BE2C (cell line): ENCODE results near the gene MTMR4.

Source experiments
- DNase-seq: peaks from one replicate; pipeline ENCODE4 v3.0.0-alpha.2; 2020
- H3K27me3 ChIP-seq: fragments of 250-450 bp; sonication (Bioruptor Pico); 2 replicates; pipeline ENCODE4 v1.5.1; 2020; ENCODE audit warnings: mild to moderate bottlenecking
- H3K36me3 ChIP-seq: fragments of 250-450 bp; sonication (Bioruptor Pico); 2 replicates; pipeline ENCODE4 v1.5.1; 2020; ENCODE audit warnings: mild to moderate bottlenecking
- H3K4me1 ChIP-seq: fragments of 250-450 bp; sonication (Bioruptor Pico); 2 replicates; pipeline ENCODE4 v1.5.1; 2020
- H3K4me3 ChIP-seq: 2 replicates; pipeline ENCODE4 v1.5.1; 2011; ENCODE audit warnings: low read depth, low read length
- H3K9me3 ChIP-seq: fragments of 250-450 bp; sonication (Bioruptor Pico); 2 replicates; pipeline ENCODE4 v1.5.1; 2020
- CTCF ChIP-seq: IDR thresholded peaks from 2 replicates; pipeline ENCODE4 v1.5.1; 2012; ENCODE audit warnings: mild to moderate bottlenecking, low read depth, low read length

MTMR4 gene

GRCh38 chr17:58493506-58493905, 20.9 kb downstream of the MTMR4 start:
- Histone ChIP-seq H3K36me3 (peaks cover 70% of the 10 kb centered on the region), H3K4me3 (no peak overlapping the region), H3K9me3 (no peaks in the 10 kb centered on the region), H3K4me1 (no peaks in the 10 kb centered on the region), H3K27me3 (no peaks in the 10 kb centered on the region)
- no peak for TF ChIP-seq CTCF
- DNase-seq, result no peak

GRCh38 chr17:58492238-58493121, 22.0 kb downstream of the MTMR4 start:
- no peaks in the 10 kb centered on the region for H3K27me3 ChIP-seq
- no peak overlapping the region for H3K4me3 ChIP-seq
- DNase-seq, result no peak
- H3K9me3 ChIP-seq, result no peaks in the 10 kb centered on the region
- no peaks in the 10 kb centered on the region for H3K4me1 ChIP-seq
- H3K36me3 ChIP-seq, result peaks cover 70% of the 10 kb centered on the region
- TF ChIP-seq CTCF, result no peak

GRCh38 chr17:58491510-58492045, 22.9 kb downstream of the MTMR4 start:
- TF ChIP-seq CTCF, result no peak
- H3K4me1 ChIP-seq, result no peaks in the 10 kb centered on the region
- no peak for DNase-seq
- H3K4me3 ChIP-seq, result no peak overlapping the region
- H3K36me3 ChIP-seq, result peaks cover 63% of the 10 kb centered on the region
- no peaks in the 10 kb centered on the region for H3K27me3 ChIP-seq
- no peaks in the 10 kb centered on the region for H3K9me3 ChIP-seq

- H3K4me1 ChIP-seq, result no peaks in the 10 kb centered on the region
- H3K36me3 ChIP-seq, result peaks cover 38% of the 10 kb centered on the region
- H3K27me3 ChIP-seq, result peaks cover 3% of the 10 kb centered on the region
- no peak for TF ChIP-seq CTCF
- no peak for DNase-seq
- no peak overlapping the region for H3K4me3 ChIP-seq
- no peaks in the 10 kb centered on the region for H3K9me3 ChIP-seq
Observed at GRCh38 chr17:58488428-58488890, 26.0 kb downstream of the MTMR4 start.

- Histone ChIP-seq H3K4me1 (no peaks in the 10 kb centered on the region), H3K36me3 (peaks cover 31% of the 10 kb centered on the region), H3K27me3 (peaks cover 8% of the 10 kb centered on the region), H3K9me3 (no peaks in the 10 kb centered on the region), H3K4me3 (no peak within 1 kb of the TSS)
- no peak for TF ChIP-seq CTCF
- DNase-seq, result no peak
Observed at GRCh38 chr17:58487589-58488427, 26.6 kb downstream of the MTMR4 start, which contains the start of gene HSF5. Gene HSF5 (minus strand): TSS chr17:58488408. CDS start chr17:58488274, 134 bp downstream.
